WERI-Rb-1 (cell line): ENCODE measurements around the gene HDAC11.
"Not testable (repeated sequence)": the region's sequence is repeated elsewhere in the genome, so short reads cannot be mapped to it uniquely, and the experiment has no call there.

ENCODE experiments used
- DNase-seq: peaks from one replicate; pipeline ENCODE4 v3.0.0-alpha.2; 2020
- H3K27ac ChIP-seq: fragments of 250-450 bp; sonication (Bioruptor Pico); 2 replicates; pipeline ENCODE4 v1.5.1; 2020; ENCODE audit warnings: mild to moderate bottlenecking, moderate library complexity
- H3K27me3 ChIP-seq: fragments of 250-450 bp; sonication (Bioruptor Pico); 2 replicates; pipeline ENCODE4 v1.5.1; 2021; ENCODE audit warnings: mild to moderate bottlenecking, low read depth, moderate library complexity; ENCODE audit not compliant: insufficient read depth, severe bottlenecking
- H3K36me3 ChIP-seq: fragments of 250-450 bp; sonication (Bioruptor Pico); 2 replicates; pipeline ENCODE4 v1.5.1; 2020; ENCODE audit warnings: mild to moderate bottlenecking, moderate library complexity
- H3K4me3 ChIP-seq: 2 replicates; pipeline ENCODE4 v1.5.1; 2011; ENCODE audit warnings: low read depth, mild to moderate bottlenecking, control low read depth, low read length
- H3K9me3 ChIP-seq: fragments of 250-450 bp; sonication (Bioruptor Pico); 2 replicates; pipeline ENCODE4 v1.5.1; 2021; ENCODE audit warnings: mild to moderate bottlenecking, moderate library complexity; ENCODE audit not compliant: severe bottlenecking
- CTCF ChIP-seq: IDR thresholded peaks from 2 replicates; pipeline ENCODE4 v1.5.1; 2011; ENCODE audit warnings: low read depth, mild to moderate bottlenecking, control low read depth, inconsistent platforms, low read length

Gene HDAC11

DNA sequence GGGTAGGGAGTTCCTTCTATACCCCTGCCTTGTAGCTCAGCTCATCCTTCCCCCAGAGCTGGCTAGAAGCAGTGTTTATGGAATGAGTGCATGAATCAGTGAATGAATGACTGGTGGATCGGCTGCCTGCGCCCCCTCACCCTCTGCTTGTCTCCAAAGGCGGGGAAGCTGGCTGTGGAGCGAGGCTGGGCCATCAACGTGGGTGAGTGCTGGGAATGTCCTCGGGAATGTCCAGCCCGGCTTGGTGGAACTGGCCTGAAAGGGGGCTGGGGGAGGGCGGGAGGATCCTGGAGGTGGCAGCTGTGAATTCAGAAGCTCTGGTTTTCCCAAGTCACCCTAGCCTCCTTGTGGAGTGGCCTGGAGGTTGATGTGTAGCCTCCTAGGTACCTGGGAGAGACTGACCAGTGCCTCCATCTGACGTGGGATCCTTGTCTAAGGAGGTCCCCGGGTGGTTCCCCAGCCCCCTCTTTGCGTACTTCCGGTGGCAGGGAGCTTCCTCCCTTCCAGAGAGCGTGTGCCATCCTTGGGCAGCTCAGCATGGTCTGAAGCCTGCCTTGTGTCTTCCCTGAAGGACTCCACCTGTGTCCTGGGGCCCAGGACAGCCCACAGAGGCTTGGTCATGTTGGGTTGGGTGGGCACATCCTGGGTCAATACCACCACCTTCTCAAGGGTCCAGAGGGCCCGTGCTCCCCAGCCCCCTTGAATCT is 18.4 kb downstream of the HDAC11 start:
- no peaks in the 10 kb centered on the region for H3K9me3 ChIP-seq
- H3K27me3 ChIP-seq = no peaks in the 10 kb centered on the region
- no peaks in the 10 kb centered on the region for H3K36me3 ChIP-seq
- TF ChIP-seq CTCF = no peak
- DNase-seq = no peak
- no peak overlapping the region for H3K4me3 ChIP-seq
- no peak overlapping the region for H3K27ac ChIP-seq

- not testable (repeated sequence) for H3K9me3 ChIP-seq, H3K4me3 ChIP-seq, H3K36me3 ChIP-seq, DNase-seq, H3K27ac ChIP-seq, H3K27me3 ChIP-seq
Observed at GRCh38 chr3:13499246-13499645, 19.1 kb downstream of the HDAC11 start.

DNA sequence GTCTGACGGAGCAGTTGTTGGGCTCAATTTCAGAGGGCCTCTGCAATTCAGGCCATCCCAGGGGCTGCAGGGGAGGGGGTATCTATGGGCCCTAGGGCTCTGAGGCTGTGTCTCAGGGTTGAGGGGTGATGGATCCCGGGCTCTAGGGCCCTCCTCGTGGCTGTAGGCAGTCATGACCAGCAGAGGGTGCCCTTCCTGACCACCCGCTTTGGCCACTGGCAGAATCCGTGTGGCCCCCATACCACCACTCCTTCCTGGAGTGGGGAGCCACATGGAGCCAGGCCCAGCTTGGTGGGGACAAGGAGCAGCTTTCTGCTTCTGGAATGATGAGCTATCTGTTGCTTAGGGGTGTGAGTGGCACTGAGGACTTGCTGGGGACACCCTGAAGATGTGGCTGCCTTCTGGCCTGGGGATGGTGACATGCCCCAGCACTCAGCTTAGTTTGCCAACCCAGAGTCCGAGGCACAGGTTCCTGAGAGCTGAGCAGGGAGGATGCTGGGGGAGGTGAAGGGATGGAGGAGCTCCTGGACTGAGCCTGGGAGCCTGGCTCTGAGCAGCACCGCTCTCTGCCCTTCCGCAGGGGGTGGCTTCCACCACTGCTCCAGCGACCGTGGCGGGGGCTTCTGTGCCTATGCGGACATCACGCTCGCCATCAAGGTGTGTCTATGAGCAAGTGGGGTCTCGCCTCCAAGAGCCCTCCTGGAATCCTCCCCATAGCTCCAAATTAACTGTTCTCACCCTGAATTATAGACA is 20.2 kb downstream of the HDAC11 start:
- Histone ChIP-seq H3K9me3 (no peaks in the 10 kb centered on the region), H3K27ac (no peak overlapping the region), H3K27me3 (no peaks in the 10 kb centered on the region), H3K36me3 (no peaks in the 10 kb centered on the region), H3K4me3 (no peak overlapping the region)
- peak; percentile 85 for TF ChIP-seq CTCF
- peak; percentile 54 for DNase-seq

DNA sequence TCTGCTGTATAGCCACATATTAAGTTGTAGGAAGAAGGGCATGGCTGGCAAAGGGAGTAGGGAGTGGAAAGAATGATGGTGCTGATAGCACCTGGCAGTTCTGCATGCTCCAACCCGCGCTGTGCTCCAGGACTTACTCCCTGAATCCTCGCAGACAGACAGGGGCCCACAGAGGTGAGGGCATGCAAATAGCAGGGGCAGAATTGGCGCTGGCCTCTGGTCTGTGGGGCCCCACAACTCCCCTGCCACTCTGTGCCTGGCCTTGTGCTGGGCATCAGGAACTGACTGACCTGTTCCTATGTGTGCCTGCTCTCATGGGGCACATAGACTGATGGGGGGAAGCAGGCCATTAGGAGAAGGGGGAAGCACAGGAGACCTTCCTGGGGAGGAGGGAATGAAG is 20.9 kb downstream of the HDAC11 start:
- Histone ChIP-seq H3K36me3 (no peaks in the 10 kb centered on the region), H3K4me3 (no peak overlapping the region), H3K9me3 (no peaks in the 10 kb centered on the region), H3K27me3 (no peaks in the 10 kb centered on the region), H3K27ac (no peak overlapping the region)
- no peak for DNase-seq
- TF ChIP-seq CTCF = no peak

DNA sequence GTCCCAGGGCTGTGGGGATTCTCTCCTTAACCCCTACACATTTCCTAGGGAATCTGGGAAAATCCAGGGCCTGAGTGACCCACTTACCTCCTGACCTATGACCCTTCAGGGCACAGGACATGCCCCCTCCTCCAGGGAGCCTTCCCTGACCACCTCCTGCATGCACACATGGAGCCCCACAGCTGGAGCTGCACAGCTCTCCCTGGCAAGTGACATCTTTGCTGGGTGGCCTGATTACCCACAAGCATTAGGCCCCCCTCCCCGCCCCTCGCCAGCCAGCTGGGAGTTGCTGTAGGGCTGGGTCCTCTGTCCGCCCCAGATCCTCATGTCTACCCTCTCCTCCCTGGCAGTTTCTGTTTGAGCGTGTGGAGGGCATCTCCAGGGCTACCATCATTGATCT is 21.4 kb downstream of the HDAC11 start:
- H3K27me3 ChIP-seq = no peaks in the 10 kb centered on the region
- H3K27ac ChIP-seq = no peak overlapping the region
- no peak for TF ChIP-seq CTCF
- no peak for DNase-seq
- no peaks in the 10 kb centered on the region for H3K36me3 ChIP-seq
- no peaks in the 10 kb centered on the region for H3K9me3 ChIP-seq
- no peak overlapping the region for H3K4me3 ChIP-seq

DNA sequence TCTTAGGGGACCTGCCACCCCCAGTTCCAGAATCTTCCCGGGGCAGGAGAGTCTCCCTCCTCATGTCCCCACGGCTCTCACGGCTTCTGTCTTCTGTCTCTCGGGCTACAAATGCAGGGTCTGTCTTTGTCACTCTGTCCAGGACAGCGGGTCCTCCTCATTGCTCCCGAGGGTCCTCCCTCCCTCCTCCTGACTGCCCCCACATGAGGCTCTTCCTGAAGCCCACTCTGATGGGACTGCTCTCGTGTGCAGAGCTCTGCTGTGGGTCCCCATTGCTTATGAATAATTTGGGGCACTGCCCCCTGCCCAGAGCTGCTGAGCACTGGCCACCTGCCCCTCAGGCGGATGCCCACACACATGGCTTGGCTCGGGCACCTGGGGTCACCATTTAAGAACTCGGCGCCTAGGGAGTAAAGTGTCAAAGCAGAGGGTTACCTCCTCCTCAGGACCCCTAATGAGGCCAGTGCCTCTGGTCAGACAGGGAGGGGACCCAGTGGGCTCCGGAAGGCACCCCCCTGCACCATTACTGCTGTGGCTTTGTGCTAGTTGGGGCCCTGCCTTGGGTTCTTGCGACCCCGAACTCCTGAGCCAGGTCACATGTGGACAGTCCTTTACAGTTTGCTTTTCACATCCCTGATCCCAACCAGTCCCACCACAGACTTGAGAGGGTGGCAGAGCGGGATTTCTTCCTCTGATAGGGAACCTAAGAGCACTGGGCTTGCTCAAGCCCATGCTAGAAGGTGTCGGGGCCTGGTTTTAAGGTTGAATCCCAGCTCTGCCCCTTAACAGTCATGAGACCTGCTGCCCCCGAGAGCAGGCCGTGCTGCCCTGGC is 22.1 kb downstream of the HDAC11 start:
- no peak for DNase-seq
- no peak overlapping the region for H3K4me3 ChIP-seq
- no peaks in the 10 kb centered on the region for H3K27me3 ChIP-seq
- H3K27ac ChIP-seq = no peak overlapping the region
- no peak for TF ChIP-seq CTCF
- H3K9me3 ChIP-seq = no peaks in the 10 kb centered on the region
- H3K36me3 ChIP-seq = no peaks in the 10 kb centered on the region
